GM23338 (cell line): ENCODE data around the gene RPN1. TPM values are rescaled to one million over a fixed set of nuclear protein-coding genes. Genes with fewer than 3 reads are reported as not detected.
A peak's percentile ranks its signal among the peaks of the same experiment; 100 is the strongest.

Source experiments
- ATAC-seq: fragments of 200-7000 bp; cut with Tn5 transposase; 3 replicates; pipeline ENCODE4 v1.9.1; 2020
- DNase-seq: peaks from one replicate; pipeline ENCODE4 v3.0.0-alpha.2; 2015; ENCODE audit warnings: low spot score
- H2AFZ ChIP-seq: fragments of 200-600 bp; sonication (generic); 2 replicates; pipeline ENCODE4 v1.8.0; 2016; ENCODE audit warnings: antibody characterized with exemption, mild to moderate bottlenecking, moderate library complexity
- H3F3A ChIP-seq: fragments of 200-600 bp; sonication (generic); replicated peaks from 2 replicates; pipeline ENCODE4 v1.8.0; 2017; ENCODE audit warnings: antibody characterized with exemption, mixed run types, low read depth
- H3K27ac ChIP-seq: fragments of 200-600 bp; sonication (generic); 2 replicates; pipeline ENCODE4 v1.6.1; 2016; ENCODE audit warnings: low read depth
- H3K27me3 ChIP-seq: fragments of 200-600 bp; sonication (generic); 2 replicates; pipeline ENCODE4 v1.8.0; 2016; ENCODE audit warnings: mild to moderate bottlenecking, mixed run types, moderate library complexity; ENCODE audit not compliant: insufficient read depth
- H3K36me3 ChIP-seq: fragments of 200-600 bp; sonication (generic); 2 replicates; pipeline ENCODE4 v1.8.0; 2016; ENCODE audit warnings: mild to moderate bottlenecking; ENCODE audit not compliant: insufficient read depth
- H3K4me1 ChIP-seq: fragments of 200-600 bp; sonication (generic); 2 replicates; pipeline ENCODE4 v1.8.0; 2016; ENCODE audit warnings: mild to moderate bottlenecking, moderate library complexity; ENCODE audit not compliant: insufficient read depth
- H3K4me2 ChIP-seq: fragments of 200-600 bp; sonication (generic); 2 replicates; pipeline ENCODE4 v1.7.1; 2017; ENCODE audit warnings: mixed run types
- H3K4me3 ChIP-seq: fragments of 200-600 bp; sonication (generic); 2 replicates; pipeline ENCODE4 v1.6.1; 2016; ENCODE audit warnings: mixed run types
- H3K79me2 ChIP-seq: fragments of 200-600 bp; sonication (generic); replicated peaks from 2 replicates; pipeline ENCODE4 v1.8.0; 2017; ENCODE audit warnings: mild to moderate bottlenecking; ENCODE audit not compliant: insufficient read depth
- H3K9me2 ChIP-seq: fragments of 200-600 bp; sonication (generic); 2 replicates; pipeline ENCODE4 v1.8.0; 2017; ENCODE audit not compliant: insufficient read depth
- H4K20me1 ChIP-seq: fragments of 200-600 bp; sonication (generic); replicated peaks from 2 replicates; pipeline ENCODE4 v1.8.0; 2017; ENCODE audit warnings: mild to moderate bottlenecking; ENCODE audit not compliant: insufficient read depth
- H3K27ac Mint-ChIP-seq: 2 replicates; pipeline ENCODE4 v1.8.0; 2020; ENCODE audit warnings: inconsistent platforms, mild to moderate bottlenecking, moderate library complexity, mixed read lengths
- H3K27me3 Mint-ChIP-seq: 3 replicates; pipeline ENCODE4 v1.8.0; 2022; ENCODE audit warnings: low read depth, mild to moderate bottlenecking, moderate library complexity, mixed read lengths, inconsistent platforms; ENCODE audit not compliant: insufficient read depth, poor library complexity
- H3K36me3 Mint-ChIP-seq: 3 replicates; pipeline ENCODE4 v1.8.0; 2021; ENCODE audit warnings: low read depth, mild to moderate bottlenecking, inconsistent platforms, moderate library complexity, mixed read lengths
- H3K4me1 Mint-ChIP-seq: 3 replicates; pipeline ENCODE4 v1.8.0; 2020; ENCODE audit warnings: mild to moderate bottlenecking, inconsistent platforms, mixed read lengths
- H3K4me3 Mint-ChIP-seq: 3 replicates; pipeline ENCODE4 v1.8.0; 2021; ENCODE audit warnings: moderate library complexity, mild to moderate bottlenecking, inconsistent platforms, mixed read lengths
- H3K9me3 Mint-ChIP-seq: 3 replicates; pipeline ENCODE4 v1.8.0; 2020; ENCODE audit warnings: moderate library complexity, mild to moderate bottlenecking, inconsistent platforms, mixed read lengths
- EZH2 ChIP-seq: fragments of 200-600 bp; sonication (generic); IDR thresholded peaks from one replicate; pipeline ENCODE4 v1.8.0; 2017; ENCODE audit warnings: antibody characterized with exemption, mild to moderate bottlenecking, low read depth; ENCODE audit not compliant: unreplicated experiment
- EZH2phosphoT487 ChIP-seq: fragments of 200-600 bp; sonication (generic); IDR thresholded peaks from one replicate; pipeline ENCODE4 v1.8.1; 2018; ENCODE audit warnings: antibody characterized with exemption; ENCODE audit not compliant: unreplicated experiment
- POLR2AphosphoS5 ChIP-seq: IDR thresholded peaks from 2 replicates; pipeline ENCODE4 v1.6.1; 2016; ENCODE audit warnings: antibody characterized with exemption, low read depth
- STAT1 ChIP-seq: IDR thresholded peaks from one replicate; pipeline ENCODE4 v1.6.1; 2016; ENCODE audit warnings: antibody characterized with exemption; ENCODE audit not compliant: unreplicated experiment
- ZNF114 ChIP-seq: fragments of 250-450 bp; sonication (Bioruptor Pico); IDR thresholded peaks from 2 replicates; pipeline ENCODE4 v1.5.0; 2020; ENCODE audit warnings: mild to moderate bottlenecking, moderate library complexity
- ZNF331 ChIP-seq: fragments of 250-450 bp; sonication (Bioruptor Pico); IDR thresholded peaks from 2 replicates; pipeline ENCODE4 v1.5.0; 2020; ENCODE audit warnings: low read depth, mild to moderate bottlenecking, moderate library complexity
- ZNF462 ChIP-seq: fragments of 250-450 bp; sonication (Bioruptor Pico); IDR thresholded peaks from 2 replicates; pipeline ENCODE4 v1.5.0; 2020; ENCODE audit warnings: mild to moderate bottlenecking, moderate library complexity
- polyA plus RNA-seq: library from polyadenylated mRNA; unstranded; fragments of >200 nt; fragmentation: Nextera tagmentation; extraction: Ambion mirVana; gene quantifications from 2 replicates; pipeline ENCODE4 v1.2.1, GENCODE V29; 2016
- total RNA-seq: library from RNA; depleted of rRNA; stranded (reverse); fragments of >200 nt; shearing (Covaris generic); gene quantifications from 2 replicates; pipeline ENCODE4 v1.2.3, GENCODE V29; 2014
- TF ChIP-seq, protein P1 (sequence below): IDR thresholded peaks from one replicate; pipeline ENCODE4 v1.6.1; 2018; ENCODE audit warnings: antibody characterized with exemption; ENCODE audit not compliant: unreplicated experiment
- TF ChIP-seq, protein P2 (sequence below), 2 experiments: fragments of 200-600 bp in 1 of 2; sonication (generic) in 1 of 2; conservative IDR thresholded peaks; 2 replicates each; pipeline versions ENCODE4 v1.5.1 to v1.6.1; 2016 to 2017; ENCODE audit warnings: antibody characterized with exemption in 2 of 2, low read depth in 2 of 2, mild to moderate bottlenecking in 2 of 2, moderate library complexity in 1 of 2

The RPN1 gene
- total and polyA plus RNA-seq, 2 experiments from 2014 or later, result 111 to 231 TPM

GRCh38 chr3:128597900-128598299, 52.7 kb downstream of the RPN1 start:
- H3K9me2 ChIP-seq, result no peaks in the 10 kb centered on the region
- Mint-ChIP-seq H3K4me3 (no peak overlapping the region), H3K27ac (no peak overlapping the region; the same call in 1 of the 2 replicates), H3K27me3 (peaks cover 14% of the 10 kb centered on the region), H3K4me1 (peaks cover 12% of the 10 kb centered on the region), H3K9me3 (no peaks in the 10 kb centered on the region), H3K36me3 (no peaks in the 10 kb centered on the region)
- no peak overlapping the region for H3K4me3 ChIP-seq
- H3K27me3 ChIP-seq, result no peaks in the 10 kb centered on the region
- no peak for ATAC-seq
- H2AFZ ChIP-seq, result no peak overlapping the region
- no peak overlapping the region for H3K27ac ChIP-seq
- H3F3A ChIP-seq, result no peaks in the 10 kb centered on the region
- TF ChIP-seq EZH2 (no peak), EZH2phosphoT487 (no peak)
- no peaks in the 10 kb centered on the region for H3K36me3 ChIP-seq
- H3K4me2 ChIP-seq, result no peak overlapping the region
- no peak for DNase-seq
- H4K20me1 ChIP-seq, result no peaks in the 10 kb centered on the region
- H3K79me2 ChIP-seq, result no peaks in the 10 kb centered on the region
- H3K4me1 ChIP-seq, result peaks cover 6% of the 10 kb centered on the region

- H3K27me3 ChIP-seq, result no peaks in the 10 kb centered on the region
- no peaks in the 10 kb centered on the region for H3K9me2 ChIP-seq
- no peak overlapping the region for H3K4me3 ChIP-seq
- no peak overlapping the region for H2AFZ ChIP-seq
- Mint-ChIP-seq H3K4me3 (no peak overlapping the region), H3K4me1 (peaks cover 20% of the 10 kb centered on the region), H3K9me3 (peaks cover 12% of the 10 kb centered on the region), H3K36me3 (peaks cover 11% of the 10 kb centered on the region), H3K27me3 (peaks cover 17% of the 10 kb centered on the region), H3K27ac (no peak overlapping the region)
- no peaks in the 10 kb centered on the region for H3K79me2 ChIP-seq
- TF ChIP-seq POLR2AphosphoS5 (no peak), STAT1 (no peak), EZH2phosphoT487 (no peak), EZH2 (no peak), ZNF462 (CRISPR knock-in tag) (no peak), ZNF331 (CRISPR knock-in tag) (no peak), ZNF114 (CRISPR knock-in tag) (no peak)
- TF ChIP-seq, protein P1, sequence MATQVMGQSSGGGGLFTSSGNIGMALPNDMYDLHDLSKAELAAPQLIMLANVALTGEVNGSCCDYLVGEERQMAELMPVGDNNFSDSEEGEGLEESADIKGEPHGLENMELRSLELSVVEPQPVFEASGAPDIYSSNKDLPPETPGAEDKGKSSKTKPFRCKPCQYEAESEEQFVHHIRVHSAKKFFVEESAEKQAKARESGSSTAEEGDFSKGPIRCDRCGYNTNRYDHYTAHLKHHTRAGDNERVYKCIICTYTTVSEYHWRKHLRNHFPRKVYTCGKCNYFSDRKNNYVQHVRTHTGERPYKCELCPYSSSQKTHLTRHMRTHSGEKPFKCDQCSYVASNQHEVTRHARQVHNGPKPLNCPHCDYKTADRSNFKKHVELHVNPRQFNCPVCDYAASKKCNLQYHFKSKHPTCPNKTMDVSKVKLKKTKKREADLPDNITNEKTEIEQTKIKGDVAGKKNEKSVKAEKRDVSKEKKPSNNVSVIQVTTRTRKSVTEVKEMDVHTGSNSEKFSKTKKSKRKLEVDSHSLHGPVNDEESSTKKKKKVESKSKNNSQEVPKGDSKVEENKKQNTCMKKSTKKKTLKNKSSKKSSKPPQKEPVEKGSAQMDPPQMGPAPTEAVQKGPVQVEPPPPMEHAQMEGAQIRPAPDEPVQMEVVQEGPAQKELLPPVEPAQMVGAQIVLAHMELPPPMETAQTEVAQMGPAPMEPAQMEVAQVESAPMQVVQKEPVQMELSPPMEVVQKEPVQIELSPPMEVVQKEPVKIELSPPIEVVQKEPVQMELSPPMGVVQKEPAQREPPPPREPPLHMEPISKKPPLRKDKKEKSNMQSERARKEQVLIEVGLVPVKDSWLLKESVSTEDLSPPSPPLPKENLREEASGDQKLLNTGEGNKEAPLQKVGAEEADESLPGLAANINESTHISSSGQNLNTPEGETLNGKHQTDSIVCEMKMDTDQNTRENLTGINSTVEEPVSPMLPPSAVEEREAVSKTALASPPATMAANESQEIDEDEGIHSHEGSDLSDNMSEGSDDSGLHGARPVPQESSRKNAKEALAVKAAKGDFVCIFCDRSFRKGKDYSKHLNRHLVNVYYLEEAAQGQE, result no peak
- TF ChIP-seq, protein P2, sequence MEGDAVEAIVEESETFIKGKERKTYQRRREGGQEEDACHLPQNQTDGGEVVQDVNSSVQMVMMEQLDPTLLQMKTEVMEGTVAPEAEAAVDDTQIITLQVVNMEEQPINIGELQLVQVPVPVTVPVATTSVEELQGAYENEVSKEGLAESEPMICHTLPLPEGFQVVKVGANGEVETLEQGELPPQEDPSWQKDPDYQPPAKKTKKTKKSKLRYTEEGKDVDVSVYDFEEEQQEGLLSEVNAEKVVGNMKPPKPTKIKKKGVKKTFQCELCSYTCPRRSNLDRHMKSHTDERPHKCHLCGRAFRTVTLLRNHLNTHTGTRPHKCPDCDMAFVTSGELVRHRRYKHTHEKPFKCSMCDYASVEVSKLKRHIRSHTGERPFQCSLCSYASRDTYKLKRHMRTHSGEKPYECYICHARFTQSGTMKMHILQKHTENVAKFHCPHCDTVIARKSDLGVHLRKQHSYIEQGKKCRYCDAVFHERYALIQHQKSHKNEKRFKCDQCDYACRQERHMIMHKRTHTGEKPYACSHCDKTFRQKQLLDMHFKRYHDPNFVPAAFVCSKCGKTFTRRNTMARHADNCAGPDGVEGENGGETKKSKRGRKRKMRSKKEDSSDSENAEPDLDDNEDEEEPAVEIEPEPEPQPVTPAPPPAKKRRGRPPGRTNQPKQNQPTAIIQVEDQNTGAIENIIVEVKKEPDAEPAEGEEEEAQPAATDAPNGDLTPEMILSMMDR (conservative IDR thresholded peaks at IDR 0.05; ENCODE audit: low read depth in 2 of 2), result no peak
- peaks cover 11% of the 10 kb centered on the region for H3K4me1 ChIP-seq
- H3K27ac ChIP-seq, result no peak overlapping the region
- H4K20me1 ChIP-seq, result no peaks in the 10 kb centered on the region
- ATAC-seq (no peak), DNase-seq (no peak)
- H3F3A ChIP-seq, result no peaks in the 10 kb centered on the region
- H3K4me2 ChIP-seq, result 0 out of 2 replicates have a peak overlapping the region, but pooled peaks have one; percentile 61
- no peaks in the 10 kb centered on the region for H3K36me3 ChIP-seq
Observed at GRCh38 chr3:128592864-128593263, 57.8 kb downstream of the RPN1 start.
